ENCODE results near the gene GREB1.

DNA sequence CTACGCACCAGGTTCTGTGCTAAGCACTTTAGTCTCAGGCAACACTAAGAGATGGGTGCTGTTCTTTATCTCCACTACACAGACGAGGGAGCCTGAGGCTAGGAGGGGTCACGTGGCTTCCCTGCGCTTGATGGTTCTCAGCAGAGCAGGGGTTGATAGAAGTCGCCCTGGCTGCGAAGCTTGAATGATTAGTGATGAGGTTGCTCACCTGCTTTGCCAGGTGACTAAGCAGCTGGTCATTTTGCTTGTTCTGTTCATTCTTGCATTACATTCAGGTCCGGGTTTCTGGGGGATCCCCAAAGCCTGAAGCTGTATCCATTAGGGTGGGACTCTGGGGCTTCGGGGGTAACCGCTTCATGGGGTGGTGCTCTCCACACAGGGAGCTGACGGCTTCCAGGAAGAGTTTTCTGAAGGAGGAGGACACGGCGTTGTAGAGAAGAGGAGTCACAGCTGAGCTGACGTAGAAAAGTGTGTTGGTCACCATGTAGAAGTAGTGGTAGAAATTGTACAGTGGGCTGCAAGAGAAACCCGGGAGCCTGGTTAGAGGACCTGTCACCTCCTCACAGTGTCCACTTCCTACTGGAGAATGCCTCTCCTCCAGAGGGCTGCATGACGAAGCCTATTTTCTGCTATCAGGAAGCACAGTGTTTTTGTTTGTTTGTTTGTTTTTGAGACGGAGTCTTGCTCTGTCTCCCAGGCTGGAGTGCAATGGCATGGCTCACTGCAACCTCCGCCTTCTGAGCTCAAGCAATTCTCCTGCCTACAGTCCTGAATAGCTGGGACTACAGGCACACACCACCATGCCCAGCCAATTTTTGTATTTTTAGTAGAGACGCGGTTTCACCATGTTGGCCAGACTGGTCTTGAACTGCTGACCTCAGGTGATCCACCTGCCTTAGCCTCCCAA is 124.6 kb downstream of the GREB1 start:
- TF ChIP-seq, protein P1, sequence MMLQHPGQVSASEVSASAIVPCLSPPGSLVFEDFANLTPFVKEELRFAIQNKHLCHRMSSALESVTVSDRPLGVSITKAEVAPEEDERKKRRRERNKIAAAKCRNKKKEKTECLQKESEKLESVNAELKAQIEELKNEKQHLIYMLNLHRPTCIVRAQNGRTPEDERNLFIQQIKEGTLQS (IDR thresholded peaks at IDR 0.05), result no peak
- TF ChIP-seq POLR2AphosphoS5 (IDR thresholded peaks at IDR 0.05; ENCODE audit: low read depth, low read length), result no peak
- no peak for TF ChIP-seq CEBPB (IDR thresholded peaks at IDR 0.05; ENCODE audit: low read depth)
- TF ChIP-seq POLR2A (IDR thresholded peaks at IDR 0.05; ENCODE audit: borderline replicate concordance, extremely low read depth, insufficient read depth, insufficient read length), result no peak
- TF ChIP-seq, protein P2, sequence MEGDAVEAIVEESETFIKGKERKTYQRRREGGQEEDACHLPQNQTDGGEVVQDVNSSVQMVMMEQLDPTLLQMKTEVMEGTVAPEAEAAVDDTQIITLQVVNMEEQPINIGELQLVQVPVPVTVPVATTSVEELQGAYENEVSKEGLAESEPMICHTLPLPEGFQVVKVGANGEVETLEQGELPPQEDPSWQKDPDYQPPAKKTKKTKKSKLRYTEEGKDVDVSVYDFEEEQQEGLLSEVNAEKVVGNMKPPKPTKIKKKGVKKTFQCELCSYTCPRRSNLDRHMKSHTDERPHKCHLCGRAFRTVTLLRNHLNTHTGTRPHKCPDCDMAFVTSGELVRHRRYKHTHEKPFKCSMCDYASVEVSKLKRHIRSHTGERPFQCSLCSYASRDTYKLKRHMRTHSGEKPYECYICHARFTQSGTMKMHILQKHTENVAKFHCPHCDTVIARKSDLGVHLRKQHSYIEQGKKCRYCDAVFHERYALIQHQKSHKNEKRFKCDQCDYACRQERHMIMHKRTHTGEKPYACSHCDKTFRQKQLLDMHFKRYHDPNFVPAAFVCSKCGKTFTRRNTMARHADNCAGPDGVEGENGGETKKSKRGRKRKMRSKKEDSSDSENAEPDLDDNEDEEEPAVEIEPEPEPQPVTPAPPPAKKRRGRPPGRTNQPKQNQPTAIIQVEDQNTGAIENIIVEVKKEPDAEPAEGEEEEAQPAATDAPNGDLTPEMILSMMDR (IDR thresholded peaks at IDR 0.05 in 2 of 3, conservative IDR thresholded peaks at IDR 0.05 in 1 of 3; ENCODE audit: borderline replicate concordance in 1 of 3, insufficient read depth in 1 of 3, low read depth in 2 of 3, low read length in 2 of 3), result no peak
- TF ChIP-seq ZFX (IDR thresholded peaks at IDR 0.05), result no peak
- TF ChIP-seq JUND (IDR thresholded peaks at IDR 0.05), result no peak
- TF ChIP-seq ZNF274 (IDR thresholded peaks at IDR 0.05; ENCODE audit: low read depth, low read length), result no peak
- no peak for TF ChIP-seq EZH2phosphoT487 (IDR thresholded peaks at IDR 0.05; ENCODE audit: borderline replicate concordance)
- TF ChIP-seq, protein P3, sequence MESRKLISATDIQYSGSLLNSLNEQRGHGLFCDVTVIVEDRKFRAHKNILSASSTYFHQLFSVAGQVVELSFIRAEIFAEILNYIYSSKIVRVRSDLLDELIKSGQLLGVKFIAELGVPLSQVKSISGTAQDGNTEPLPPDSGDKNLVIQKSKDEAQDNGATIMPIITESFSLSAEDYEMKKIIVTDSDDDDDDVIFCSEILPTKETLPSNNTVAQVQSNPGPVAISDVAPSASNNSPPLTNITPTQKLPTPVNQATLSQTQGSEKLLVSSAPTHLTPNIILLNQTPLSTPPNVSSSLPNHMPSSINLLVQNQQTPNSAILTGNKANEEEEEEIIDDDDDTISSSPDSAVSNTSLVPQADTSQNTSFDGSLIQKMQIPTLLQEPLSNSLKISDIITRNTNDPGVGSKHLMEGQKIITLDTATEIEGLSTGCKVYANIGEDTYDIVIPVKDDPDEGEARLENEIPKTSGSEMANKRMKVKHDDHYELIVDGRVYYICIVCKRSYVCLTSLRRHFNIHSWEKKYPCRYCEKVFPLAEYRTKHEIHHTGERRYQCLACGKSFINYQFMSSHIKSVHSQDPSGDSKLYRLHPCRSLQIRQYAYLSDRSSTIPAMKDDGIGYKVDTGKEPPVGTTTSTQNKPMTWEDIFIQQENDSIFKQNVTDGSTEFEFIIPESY (IDR thresholded peaks at IDR 0.05; ENCODE audit: extremely low read depth, insufficient replicate concordance, low read length), result no peak
- TF ChIP-seq TCF7L2 (IDR thresholded peaks at IDR 0.05; ENCODE audit: borderline replicate concordance, extremely low read depth, insufficient read depth, insufficient read length), result no peak
- no peak for TF ChIP-seq EZH2 (IDR thresholded peaks at IDR 0.05)
